HEK293 (cell line): ENCODE results near the gene AUP1.

ENCODE experiments used
- CTCF ChIA-PET: fragments of 350-600 bp; formaldehyde crosslinking; extraction: SDS; loops from one replicate; lab custom pipeline; 2021; ENCODE audit warnings: antibody characterized with exemption; lab: Yijun Ruan, JAX
- POLR2A ChIA-PET: fragments of 300-600 bp; formaldehyde crosslinking; extraction: SDS; loops from one replicate; lab custom pipeline; 2020; ENCODE audit warnings: antibody characterized with exemption, inconsistent platforms; lab: Yijun Ruan, JAX
- H3K27ac ChIP-seq: fragments of 200-500 bp; sonication (Bioruptor generic); 2 replicates; pipeline ENCODE4 v1.5.1; 2014; ENCODE audit warnings: low read depth, low read length, control low read depth, inconsistent platforms; ENCODE audit errors: extremely low read depth
- H3K36me3 ChIP-seq, 2 experiments: fragments of 200-500 bp in 1 of 2; sonication (Bioruptor generic) in 1 of 2; 1 replicate in 1 of 2; 2 replicates in 1 of 2; pipeline ENCODE4 v1.5.1; 2014 to 2017; ENCODE audit warnings: inconsistent platforms in 2 of 2, low read length in 2 of 2; ENCODE audit not compliant: control insufficient read depth in 2 of 2, insufficient read depth in 1 of 2
- H3K4me1 ChIP-seq: fragments of 200-500 bp; sonication (Bioruptor generic); 2 replicates; pipeline ENCODE4 v1.5.1; 2014; ENCODE audit warnings: mild to moderate bottlenecking, low read length, inconsistent platforms; ENCODE audit not compliant: control insufficient read depth, insufficient read depth
- H3K4me3 ChIP-seq: 2 replicates; pipeline ENCODE4 v1.5.1; 2011; ENCODE audit warnings: low read depth, mild to moderate bottlenecking, control low read depth, low read length, moderate library complexity
- H3K9me3 ChIP-seq: fragments of 200-500 bp; sonication (Bioruptor generic); 2 replicates; pipeline ENCODE4 v1.5.1; 2014; ENCODE audit warnings: low read depth, low read length, inconsistent platforms; ENCODE audit not compliant: control insufficient read depth, insufficient read depth
- HIC1 ChIP-seq: fragments of 450-650 bp; formaldehyde crosslinking; IDR thresholded peaks from 2 replicates; pipeline ENCODE4 v1.5.1; 2016; ENCODE audit warnings: missing biosample characterization, missing genetic modification characterization
- KLF16 ChIP-seq: fragments of 450-650 bp; formaldehyde crosslinking; IDR thresholded peaks from 2 replicates; pipeline ENCODE4 v1.5.1; 2017; ENCODE audit warnings: missing biosample characterization, missing genetic modification characterization
- KLF17 ChIP-seq: fragments of 450-650 bp; formaldehyde crosslinking; IDR thresholded peaks from 2 replicates; pipeline ENCODE4 v1.5.1; 2016; ENCODE audit warnings: missing biosample characterization, missing genetic modification characterization
- KLF9 ChIP-seq: fragments of 450-650 bp; formaldehyde crosslinking; IDR thresholded peaks from 2 replicates; pipeline ENCODE4 v1.5.1; 2016; ENCODE audit warnings: missing biosample characterization, missing genetic modification characterization, low read depth
- MEIS1 ChIP-seq: sonication (generic); formaldehyde crosslinking; IDR thresholded peaks from 2 replicates; pipeline ENCODE4 v1.8.1; 2022; ENCODE audit warnings: missing genetic modification reagents, mild to moderate bottlenecking, borderline replicate concordance
- MYNN ChIP-seq: fragments of 450-650 bp; formaldehyde crosslinking; IDR thresholded peaks from 2 replicates; pipeline ENCODE4 v1.5.1; 2016; ENCODE audit warnings: missing biosample characterization, missing genetic modification characterization, borderline replicate concordance
- PRDM1 ChIP-seq: fragments of 450-650 bp; formaldehyde crosslinking; IDR thresholded peaks from 2 replicates; pipeline ENCODE4; 2016; ENCODE audit warnings: missing biosample characterization, missing genetic modification characterization
- SCRT1 ChIP-seq: fragments of 450-650 bp; formaldehyde crosslinking; IDR thresholded peaks from 2 replicates; pipeline ENCODE4 v1.5.1; 2016; ENCODE audit warnings: missing biosample characterization, missing genetic modification characterization, borderline replicate concordance
- YY2 ChIP-seq: fragments of 450-650 bp; formaldehyde crosslinking; IDR thresholded peaks from 2 replicates; pipeline ENCODE4 v1.5.1; 2016; ENCODE audit warnings: missing biosample characterization, missing genetic modification characterization
- ZBTB20 ChIP-seq: fragments of 450-650 bp; formaldehyde crosslinking; IDR thresholded peaks from 2 replicates; pipeline ENCODE4 v1.5.1; 2016; ENCODE audit warnings: missing biosample characterization, missing genetic modification characterization
- ZNF121 ChIP-seq: fragments of 450-650 bp; formaldehyde crosslinking; IDR thresholded peaks from 2 replicates; pipeline ENCODE4 v1.5.1; 2016; ENCODE audit warnings: missing biosample characterization, missing genetic modification characterization
- ZNF362 ChIP-seq: fragments of 450-650 bp; formaldehyde crosslinking; IDR thresholded peaks from 2 replicates; pipeline ENCODE4 v1.5.1; 2016; ENCODE audit warnings: missing biosample characterization, missing genetic modification characterization
- ZNF514 ChIP-seq: fragments of 450-650 bp; formaldehyde crosslinking; IDR thresholded peaks from 2 replicates; pipeline ENCODE4 v1.5.1; 2016; ENCODE audit warnings: missing biosample characterization, missing genetic modification characterization
- ZNF621 ChIP-seq: fragments of 450-650 bp; formaldehyde crosslinking; IDR thresholded peaks from 2 replicates; pipeline ENCODE4 v1.5.1; 2017; ENCODE audit warnings: missing biosample characterization, missing genetic modification characterization
- ZNF654 ChIP-seq: fragments of 450-650 bp; formaldehyde crosslinking; IDR thresholded peaks from 2 replicates; pipeline ENCODE4 v1.5.1; 2016; ENCODE audit warnings: low read depth, missing biosample characterization, missing genetic modification characterization
- ZNF670 ChIP-seq: fragments of 450-650 bp; formaldehyde crosslinking; IDR thresholded peaks from 2 replicates; pipeline ENCODE4 v1.5.1; 2016; ENCODE audit warnings: missing biosample characterization, missing genetic modification characterization, low read depth
- ZNF747 ChIP-seq: fragments of 450-650 bp; formaldehyde crosslinking; IDR thresholded peaks from 2 replicates; pipeline ENCODE4 v1.5.1; 2016; ENCODE audit warnings: missing biosample characterization, missing genetic modification characterization
- ZNF830 ChIP-seq: fragments of 450-650 bp; IDR thresholded peaks from 2 replicates; pipeline ENCODE4 v1.5.0; 2018; ENCODE audit warnings: missing biosample characterization, missing genetic modification characterization, low read depth, mild to moderate bottlenecking, moderate library complexity
- ZXDB ChIP-seq: fragments of 450-650 bp; formaldehyde crosslinking; IDR thresholded peaks from 2 replicates; pipeline ENCODE4 v1.5.1; 2016; ENCODE audit warnings: missing biosample characterization, missing genetic modification characterization

AUP1 gene

GRCh38 chr2:74536166-74536950 lies 6.9 kb upstream of the AUP1 start:
- H3K4me3 ChIP-seq: no peak overlapping the region
- no peak for TF ChIP-seq ZNF121 (tag by site-specific recombination)
- no peaks in the 10 kb centered on the region for H3K9me3 ChIP-seq
- H3K36me3 ChIP-seq: peaks cover 0 to 32% of the 10 kb centered on the region in 2 experiments; a peak in 1 of 3 replicates
- ChIA-PET CTCF (no interaction called here), POLR2A (no interaction called here)
- no peaks in the 10 kb centered on the region for H3K4me1 ChIP-seq
- H3K27ac ChIP-seq: no peak overlapping the region

- POLR2A ChIA-PET: no interaction called here
- TF ChIP-seq MYNN: no peak
- TF ChIP-seq MEIS1: no peak
- no peak for TF ChIP-seq ZNF621 (tag by site-specific recombination)
- no peak for TF ChIP-seq KLF17 (tag by site-specific recombination)
- no peak for TF ChIP-seq ZNF830
- no peak for TF ChIP-seq ZNF747 (tag by site-specific recombination)
- TF ChIP-seq HIC1 (tag by site-specific recombination): no peak
- no peak overlapping the region for H3K4me3 ChIP-seq
- peaks cover 0 to 38% of the 10 kb centered on the region in 2 experiments; a peak in 1 of 3 replicates for H3K36me3 ChIP-seq
- no peaks in the 10 kb centered on the region for H3K4me1 ChIP-seq
- no peaks in the 10 kb centered on the region for H3K9me3 ChIP-seq
- H3K27ac ChIP-seq: no peak overlapping the region
- CTCF ChIA-PET: no interaction called here
Measured at GRCh38 chr2:74535440-74535965, 6.0 kb upstream of the AUP1 start.

GRCh38 chr2:74534411-74534810 lies 4.9 kb upstream of the AUP1 start:
- Histone ChIP-seq H3K9me3 (no peaks in the 10 kb centered on the region), H3K4me3 (no peak overlapping the region), H3K36me3 (peaks cover 0 to 38% of the 10 kb centered on the region in 2 experiments; a peak in 1 of 3 replicates), H3K27ac (no peak overlapping the region), H3K4me1 (no peaks in the 10 kb centered on the region)
- TF ChIP-seq ZNF514 (tag by site-specific recombination): no peak
- no peak for TF ChIP-seq ZXDB (tag by site-specific recombination)
- TF ChIP-seq KLF9 (tag by site-specific recombination): no peak
- ChIA-PET POLR2A (no interaction called here), CTCF (interaction anchor here (4.1 to 4.3 kb wide), 2 partner anchors 53 kb away, joined by 30 to 34 read pairs; partner anchors contain the start of genes CCDC142 and TTC31)

- Histone ChIP-seq H3K9me3 (no peaks in the 10 kb centered on the region), H3K4me1 (no peaks in the 10 kb centered on the region; the same call in 1 of the 2 replicates), H3K36me3 (peaks cover 0 to 39% of the 10 kb centered on the region in 2 experiments; a peak in 1 of 3 replicates), H3K27ac (no peak overlapping the region), H3K4me3 (no peak overlapping the region)
- CTCF ChIA-PET: interaction anchor here (1.4 to 4.3 kb wide), 4 partner anchors 12 to 54 kb away, joined by 4 to 34 read pairs (median 20); partner anchors contain the start of genes CCDC142 and TTC31
- POLR2A ChIA-PET: interaction anchor here (1.0 kb wide), 1 partner anchor 21 kb away, joined by 5 read pairs; no protein-coding TSS in a partner anchor
- no peak for TF ChIP-seq ZBTB20
- TF ChIP-seq ZNF362: no peak
- no peak for TF ChIP-seq KLF16 (tag by site-specific recombination)
- no peak for TF ChIP-seq ZNF654 (tag by site-specific recombination)
- no peak for TF ChIP-seq YY2
- no peak for TF ChIP-seq ZNF670 (tag by site-specific recombination)
- no peak for TF ChIP-seq PRDM1 (tag by site-specific recombination)
- no peak for TF ChIP-seq SCRT1
Measured at GRCh38 chr2:74533464-74533863, 4.0 kb upstream of the AUP1 start.
